EL (cell line): ENCODE results near the gene GMPR2.
"Not testable (repeated sequence)": the region's sequence is repeated elsewhere in the genome, so short reads cannot be mapped to it uniquely, and the experiment has no call there.

ENCODE experiments used
- DNase-seq: peaks from one replicate; pipeline ENCODE4 v3.0.0-alpha.2; 2016

GMPR2 gene

DNA sequence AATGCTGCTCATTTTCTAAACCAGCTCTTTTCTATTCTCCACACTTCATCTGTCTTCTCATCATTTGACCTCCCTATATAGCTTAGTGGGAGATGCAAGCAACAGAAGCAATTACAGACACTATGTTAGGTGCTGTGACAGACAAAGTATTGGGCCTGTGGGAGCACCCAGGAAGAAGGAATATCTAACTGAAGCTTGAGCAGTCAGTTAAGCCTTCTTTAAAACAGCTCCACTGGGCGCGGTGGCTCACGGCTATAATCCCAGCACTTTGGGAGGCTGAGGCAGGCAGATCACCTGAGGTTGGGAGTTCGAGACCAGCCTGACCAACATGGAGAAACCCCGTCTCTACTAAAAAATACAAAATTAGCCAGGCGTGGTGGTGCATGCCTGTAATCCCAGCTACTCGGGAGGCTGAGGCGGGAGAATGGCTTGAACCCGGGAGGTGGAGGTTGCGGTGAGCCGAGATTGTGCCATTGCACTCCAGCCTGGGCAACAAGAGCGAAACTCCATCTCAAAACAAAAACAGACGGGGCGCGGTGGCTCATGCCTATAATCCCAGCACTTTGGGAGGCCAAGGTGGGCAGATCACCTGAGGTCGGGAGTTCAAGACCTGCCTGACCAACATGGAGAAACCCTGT lies 29.4 kb upstream of the GMPR2 start:
- DNase-seq, result not testable (repeated sequence)

DNA sequence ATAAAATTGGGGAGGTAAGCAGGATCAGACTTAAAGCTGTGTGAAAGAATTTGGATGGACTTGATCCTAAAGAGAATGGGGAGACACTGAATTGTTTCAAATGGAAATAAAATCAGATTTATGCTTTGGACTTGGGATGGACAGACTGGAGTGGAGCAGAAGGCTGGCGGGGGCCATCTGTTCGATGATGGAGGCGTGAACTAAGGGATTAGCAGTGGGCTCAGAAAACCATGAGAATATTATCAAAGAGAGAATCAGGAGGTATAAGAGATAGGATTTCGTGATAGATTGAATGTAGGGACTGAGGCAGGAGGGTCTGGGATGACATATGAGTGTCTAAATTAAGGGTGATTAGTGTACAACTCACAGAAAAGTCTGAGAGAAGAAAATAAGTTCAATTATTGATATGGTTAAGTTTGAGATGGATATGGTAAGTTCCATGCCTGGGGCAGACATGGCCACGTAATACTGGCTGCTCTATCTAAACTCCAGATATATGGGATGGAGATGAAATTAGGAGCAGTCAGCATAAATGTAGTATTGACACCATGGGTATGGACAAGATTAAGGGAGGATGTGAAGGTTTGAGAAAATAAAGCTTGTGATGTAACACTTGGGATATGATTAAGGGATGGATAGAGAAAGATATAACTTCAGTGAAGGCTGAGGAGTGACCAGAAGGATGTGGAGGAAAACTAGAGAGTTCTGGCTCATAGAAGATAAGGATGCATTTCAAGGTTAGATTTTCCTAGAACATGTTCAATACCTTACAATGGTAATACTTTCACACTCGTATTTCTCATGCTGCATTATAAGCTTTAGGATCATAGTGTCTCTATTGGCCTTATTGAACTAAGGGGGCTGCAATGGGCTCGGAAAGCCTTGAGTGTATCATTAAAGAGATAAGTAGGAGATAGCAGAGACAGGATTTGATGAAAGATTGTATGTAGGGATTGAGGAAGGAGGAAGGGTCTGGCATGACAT lies 28.3 kb upstream of the GMPR2 start:
- no peak for DNase-seq

DNA sequence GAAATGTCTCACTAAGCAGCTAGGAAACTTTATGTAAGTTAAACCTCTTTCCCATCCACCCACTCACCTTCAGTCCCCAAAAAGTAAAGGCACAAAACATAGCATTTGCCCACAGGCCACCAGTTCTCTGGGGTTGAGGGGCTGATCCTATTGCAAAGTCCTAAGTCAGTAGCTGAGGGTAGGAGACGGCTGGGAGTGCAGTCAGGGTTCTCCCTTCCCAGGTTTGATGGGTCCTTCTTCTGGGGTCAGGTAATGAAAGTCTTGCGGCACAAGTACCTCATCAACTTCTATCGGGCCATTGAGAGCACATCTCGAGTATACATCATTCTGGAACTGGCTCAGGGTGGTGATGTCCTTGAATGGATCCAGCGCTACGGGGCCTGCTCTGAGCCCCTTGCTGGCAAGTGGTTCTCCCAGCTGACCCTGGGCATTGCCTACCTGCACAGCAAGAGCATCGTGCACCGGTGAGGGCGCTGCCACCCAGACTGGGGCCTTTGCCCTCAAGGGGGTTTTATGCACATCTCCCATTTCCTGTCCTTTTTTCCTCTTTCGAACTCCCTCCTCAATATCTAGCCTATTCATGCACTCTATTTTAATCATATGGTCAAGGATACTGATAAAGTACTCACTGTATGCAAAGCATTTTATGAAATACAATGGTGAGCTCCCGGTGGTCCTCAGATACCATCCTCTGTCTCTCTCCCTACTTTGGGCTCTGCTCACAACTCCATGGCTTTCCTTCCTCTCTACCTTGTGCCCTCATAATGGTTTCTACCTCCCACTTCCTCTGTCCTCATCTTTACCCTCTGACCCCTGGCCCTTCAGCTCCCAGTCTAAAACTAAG lies 26.2 kb upstream of the GMPR2 start:
- no peak for DNase-seq

DNA sequence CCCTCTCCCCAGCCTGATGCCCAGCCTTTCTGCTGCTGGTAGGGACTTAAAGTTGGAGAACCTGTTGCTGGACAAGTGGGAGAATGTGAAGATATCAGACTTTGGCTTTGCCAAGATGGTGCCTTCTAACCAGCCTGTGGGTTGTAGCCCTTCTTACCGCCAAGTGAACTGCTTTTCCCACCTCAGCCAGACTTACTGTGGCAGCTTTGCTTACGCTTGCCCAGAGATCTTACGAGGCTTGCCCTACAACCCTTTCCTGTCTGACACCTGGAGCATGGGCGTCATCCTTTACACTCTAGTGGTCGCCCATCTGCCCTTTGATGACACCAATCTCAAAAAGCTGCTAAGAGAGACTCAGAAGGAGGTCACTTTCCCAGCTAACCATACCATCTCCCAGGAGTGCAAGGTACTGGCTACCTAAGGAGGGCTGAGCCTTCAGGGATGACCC lies 25.6 kb upstream of the GMPR2 start:
- DNase-seq, result no peak

DNA sequence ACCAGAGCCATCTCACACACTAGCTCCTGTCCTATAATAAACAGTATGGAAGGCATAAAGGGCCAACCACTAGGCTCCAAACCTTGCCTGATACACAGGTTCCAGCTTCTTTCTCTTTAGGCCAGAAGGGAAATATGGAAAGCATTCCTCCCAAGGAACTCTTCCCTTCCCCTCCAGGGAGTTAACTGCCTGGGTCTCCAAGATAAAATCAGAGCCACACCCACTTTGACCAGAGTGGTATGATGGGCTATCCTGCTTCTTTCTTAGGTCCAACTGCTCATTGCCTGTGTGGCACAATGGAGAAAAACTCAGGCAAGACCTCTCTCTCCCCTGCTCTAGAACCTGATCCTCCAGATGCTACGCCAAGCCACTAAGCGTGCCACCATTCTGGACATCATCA lies 25.1 kb upstream of the GMPR2 start:
- no peak for DNase-seq

DNA sequence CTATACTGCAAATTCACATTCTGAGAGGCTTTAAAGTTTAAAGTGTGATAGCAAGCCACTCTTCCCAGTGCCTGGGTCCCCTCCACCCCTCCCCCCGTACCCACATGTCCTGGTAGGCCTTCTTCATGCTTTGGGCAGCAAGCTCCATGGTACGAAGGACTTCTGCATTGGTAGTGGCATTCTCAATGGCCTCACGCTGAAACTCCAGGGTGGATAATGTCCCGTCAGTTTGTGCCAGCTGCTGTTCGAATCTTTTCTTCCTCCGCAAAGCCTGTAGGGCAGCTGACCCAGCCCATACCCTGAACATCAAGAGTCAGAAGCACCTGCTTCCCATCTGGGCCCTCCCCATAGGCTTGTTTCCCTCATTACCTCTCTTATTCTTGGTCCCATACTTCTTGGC lies 21.4 kb upstream of the GMPR2 start:
- no peak for DNase-seq

DNA sequence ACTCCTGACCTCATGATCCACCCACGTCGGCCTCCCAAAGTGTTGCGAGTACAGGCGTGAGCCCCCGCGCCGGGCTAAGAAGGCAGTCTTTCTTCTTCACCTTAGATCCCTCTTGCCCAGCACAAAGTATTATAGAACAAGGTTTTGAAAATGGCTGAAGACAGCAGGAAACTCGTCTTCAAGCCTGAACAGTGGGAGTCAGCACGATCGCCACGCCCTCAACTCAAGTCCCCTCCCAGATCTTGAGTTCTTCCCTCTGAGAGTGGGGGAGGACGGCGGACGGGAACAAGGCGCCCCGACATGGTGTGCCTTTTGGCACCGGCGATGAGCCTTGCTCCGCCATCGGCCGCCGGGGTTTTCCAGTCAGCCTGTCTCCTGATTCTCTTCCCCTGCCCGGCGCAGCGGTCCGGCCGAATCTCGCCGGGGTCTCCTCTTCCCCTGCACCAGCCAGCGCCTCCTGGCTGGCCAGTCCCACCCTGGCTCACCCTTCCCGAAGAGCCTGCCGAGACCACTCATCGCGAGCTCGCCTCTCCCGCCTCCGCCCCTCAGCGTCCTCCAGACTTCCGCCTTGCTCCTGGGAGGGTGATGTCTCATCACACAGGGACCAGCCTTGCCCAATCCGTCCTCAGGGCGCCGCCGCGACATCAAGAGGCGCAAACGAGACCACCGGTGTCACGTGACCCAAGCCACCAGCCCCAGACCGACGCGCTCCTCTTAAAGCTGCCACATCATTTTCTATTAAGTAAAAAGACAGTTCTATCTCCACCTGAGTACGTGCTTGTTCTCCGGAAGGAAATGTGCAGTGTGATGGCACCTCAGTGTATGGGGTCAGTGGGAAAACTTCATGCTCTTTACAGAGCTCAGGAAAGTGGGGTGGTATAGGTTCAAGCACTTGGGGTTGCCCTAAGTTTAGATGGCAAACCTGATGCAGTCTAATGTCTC lies 19.5 kb upstream of the GMPR2 start, which contains the start of gene CHMP4A:
Gene CHMP4A, minus strand, starts transcription at position 565 of the 942 bp plus-strand sequence. Its CDS starts 49 bp downstream, at position 516.
- DNase-seq, result peak; percentile 99

DNA sequence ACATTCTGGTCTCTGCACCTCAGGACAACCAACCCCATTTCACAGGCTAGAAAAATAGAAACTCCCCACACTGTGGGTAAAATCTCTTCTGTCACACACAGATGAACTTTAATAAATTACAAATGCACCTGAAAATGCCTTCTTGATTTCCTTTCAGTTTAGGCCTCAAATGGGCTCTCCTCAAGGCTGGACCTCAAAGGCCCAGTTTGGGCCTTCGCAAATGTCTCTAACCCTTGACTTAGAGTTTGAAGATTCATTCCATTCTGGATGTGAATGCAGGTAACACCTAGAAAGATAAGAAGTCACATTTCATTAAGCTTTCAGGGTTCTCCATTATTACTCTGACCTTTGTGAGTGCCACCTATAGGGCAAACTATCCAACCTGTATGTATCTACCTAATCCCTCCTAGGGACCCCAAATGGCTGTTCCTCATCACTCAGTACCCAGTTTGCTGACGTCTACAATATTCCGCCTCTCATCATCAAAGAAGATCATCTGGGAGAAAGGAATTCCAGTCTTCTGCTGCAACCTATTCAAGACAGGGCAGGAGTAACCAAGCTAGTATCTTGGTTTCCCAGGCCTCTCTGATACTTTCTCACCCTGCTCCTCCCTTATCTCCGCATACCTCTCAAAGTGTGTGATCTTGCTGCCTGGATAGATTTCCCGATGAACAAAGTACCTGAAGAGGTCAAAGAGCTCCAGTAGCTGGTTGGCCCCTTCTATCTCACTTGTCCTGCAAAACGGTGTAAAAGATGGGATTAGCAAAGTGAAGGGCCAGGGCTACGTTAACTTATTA lies 18.7 kb upstream of the GMPR2 start:
- no peak for DNase-seq

DNA sequence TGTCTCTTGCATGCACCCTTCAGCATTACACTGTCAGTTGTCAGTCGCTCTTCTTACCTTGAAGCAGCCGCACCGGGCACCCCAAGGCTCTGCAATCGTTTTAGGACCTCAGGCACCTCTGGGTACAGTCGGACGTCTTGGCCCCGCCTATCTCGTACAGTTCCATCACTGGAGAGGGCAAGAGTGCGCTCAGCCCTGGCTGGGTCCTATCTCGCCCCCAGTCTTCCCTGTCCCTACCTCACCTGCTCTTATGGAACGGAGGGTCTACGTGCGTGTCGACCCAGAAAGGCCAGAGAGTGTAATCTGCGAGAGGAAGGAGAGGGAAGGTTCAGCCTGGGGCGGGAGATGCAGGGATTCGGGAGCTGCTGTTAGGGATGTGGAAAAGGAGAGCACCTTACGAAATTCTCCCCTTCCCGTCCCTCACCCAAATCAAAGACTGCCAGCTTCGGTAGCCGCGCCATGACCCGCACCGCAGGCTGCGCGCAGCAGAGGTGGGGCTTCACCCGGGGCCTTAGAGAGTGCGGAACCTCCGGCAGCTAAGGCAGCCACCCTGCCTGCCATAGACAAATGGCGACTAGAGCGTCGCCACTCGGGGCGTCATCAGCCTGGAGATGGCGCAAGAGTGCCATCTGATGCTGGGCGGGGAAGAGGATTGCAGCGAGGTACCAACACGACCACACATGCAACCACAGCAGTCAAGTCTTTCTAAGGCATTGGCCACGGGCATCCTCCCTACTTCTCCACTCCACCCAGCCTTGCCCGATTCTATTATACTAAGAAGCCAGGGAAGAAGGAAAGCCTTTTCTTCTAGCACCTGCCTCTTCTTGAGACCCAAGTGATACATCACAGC lies 17.0 kb upstream of the GMPR2 start, which contains the start of gene MDP1:
Gene MDP1, minus strand, starts transcription at position 572 of the 850 bp plus-strand sequence. Its CDS starts 111 bp downstream, at position 461.
- peak; percentile 86 for DNase-seq

DNA sequence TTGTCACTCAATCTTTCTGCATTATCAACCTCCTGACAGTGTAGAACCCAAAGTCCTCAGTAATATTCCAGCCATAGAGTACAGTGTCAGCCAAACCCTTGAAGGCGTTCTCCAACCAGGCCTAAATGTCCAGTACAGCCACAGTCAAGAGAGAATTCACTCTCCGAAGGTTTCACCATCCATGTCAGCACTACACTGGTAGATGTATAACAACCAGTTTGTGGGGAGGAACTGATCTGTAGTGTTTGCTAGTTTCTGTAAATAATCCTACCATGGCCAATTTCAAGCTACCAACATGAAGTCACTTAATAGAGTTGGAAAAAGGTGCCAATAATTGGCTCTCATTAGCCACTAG lies 16.4 kb upstream of the GMPR2 start:
- DNase-seq, result no peak

DNA sequence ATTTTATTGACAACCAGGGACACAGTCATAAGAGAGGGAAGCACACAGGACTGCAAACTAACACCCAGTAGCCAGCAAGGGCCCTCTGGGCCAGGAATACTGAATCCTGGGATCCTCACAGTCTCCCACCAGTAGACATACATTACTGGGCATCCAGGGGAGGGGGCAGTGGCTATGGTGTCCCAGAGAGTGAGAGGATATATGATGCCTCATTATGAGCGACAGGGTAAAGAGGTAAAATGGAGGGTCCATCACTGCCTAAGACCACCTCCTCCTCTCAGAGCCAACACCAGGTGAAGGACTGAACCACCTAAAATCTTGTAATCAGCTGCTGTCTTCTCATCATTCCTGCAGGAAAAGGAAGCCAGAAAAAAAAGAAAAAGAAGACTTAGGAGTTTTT lies 15.9 kb upstream of the GMPR2 start:
- not testable (repeated sequence) for DNase-seq

DNA sequence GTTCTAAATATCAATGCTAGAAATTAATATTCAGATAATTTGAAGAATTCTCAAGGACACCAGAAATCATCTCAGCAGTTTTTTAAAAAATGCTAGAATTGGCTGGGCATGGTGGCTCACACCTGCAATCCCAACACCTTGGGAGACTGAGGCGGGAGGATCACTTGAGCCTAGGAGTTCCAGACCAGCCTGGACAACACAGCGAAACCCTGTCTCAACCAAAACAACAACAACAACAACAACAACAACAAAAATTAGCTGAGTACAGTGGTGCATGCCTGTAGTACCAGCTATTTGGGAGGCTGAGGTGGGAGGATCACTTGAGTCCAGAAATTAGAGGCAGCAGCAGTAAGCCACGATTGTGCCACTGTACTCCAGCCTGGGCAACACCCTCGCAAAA lies 13.6 kb upstream of the GMPR2 start:
- DNase-seq, result no peak

DNA sequence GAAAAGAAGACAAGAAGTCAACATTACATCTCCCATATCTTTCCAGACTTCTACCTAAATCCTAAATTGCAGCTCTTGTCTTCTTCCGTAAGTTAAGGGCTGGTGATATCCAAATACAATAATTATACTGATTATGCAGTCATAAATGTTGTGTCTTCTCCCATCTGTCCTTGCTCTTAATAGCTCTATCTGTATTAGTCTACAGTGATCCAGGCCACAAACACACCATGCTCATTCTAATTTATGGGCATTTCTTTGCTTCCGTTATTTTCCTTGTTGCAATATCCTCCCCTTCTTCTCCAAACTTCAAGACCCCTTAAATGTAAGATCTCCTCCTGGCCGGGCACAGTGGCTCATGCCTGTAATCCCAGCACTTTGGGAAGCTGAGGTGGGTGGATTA lies 13.2 kb upstream of the GMPR2 start:
- no peak for DNase-seq

DNA sequence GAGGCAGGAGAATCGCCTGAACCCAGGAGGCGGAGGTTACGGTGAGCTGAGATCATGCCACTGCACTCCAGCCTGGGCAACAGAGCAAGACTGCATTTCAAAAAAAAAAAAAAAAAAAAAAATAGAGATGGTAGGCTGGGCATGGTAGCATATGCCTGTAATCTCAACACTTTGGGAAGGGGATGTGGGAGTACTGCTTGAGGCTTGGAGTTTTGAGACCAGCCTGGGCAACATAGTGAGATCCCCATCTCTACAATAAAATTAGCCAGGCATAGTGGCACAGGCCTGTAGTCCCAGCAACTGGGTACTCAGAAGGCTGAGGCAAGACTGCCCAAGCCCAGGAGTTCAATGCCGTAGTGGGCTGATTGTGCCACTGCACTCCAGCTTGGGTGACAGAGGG lies 9.7 kb upstream of the GMPR2 start:
- DNase-seq, result not testable (repeated sequence)

DNA sequence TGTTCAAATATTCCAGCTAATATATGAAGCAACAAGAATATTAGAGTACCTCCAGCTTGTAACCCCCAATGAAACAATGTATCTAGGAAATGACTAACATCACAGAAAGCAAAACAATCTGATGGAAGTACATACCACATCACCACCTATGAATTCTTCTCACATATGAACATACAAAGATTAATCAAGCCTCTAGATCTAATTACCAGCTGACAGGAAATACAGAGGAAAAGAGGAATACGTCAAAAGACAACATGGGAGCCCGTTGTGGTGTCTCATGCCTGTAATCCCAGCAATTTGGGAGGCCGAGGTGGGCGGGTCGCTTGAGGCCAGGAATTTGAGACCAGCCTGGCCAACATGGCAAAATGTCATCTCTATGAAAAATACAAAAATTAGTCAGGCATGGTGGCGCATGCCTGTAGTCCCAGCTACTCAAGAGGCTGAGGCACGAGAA lies 8.1 kb upstream of the GMPR2 start:
- DNase-seq, result peak; percentile 88

DNA sequence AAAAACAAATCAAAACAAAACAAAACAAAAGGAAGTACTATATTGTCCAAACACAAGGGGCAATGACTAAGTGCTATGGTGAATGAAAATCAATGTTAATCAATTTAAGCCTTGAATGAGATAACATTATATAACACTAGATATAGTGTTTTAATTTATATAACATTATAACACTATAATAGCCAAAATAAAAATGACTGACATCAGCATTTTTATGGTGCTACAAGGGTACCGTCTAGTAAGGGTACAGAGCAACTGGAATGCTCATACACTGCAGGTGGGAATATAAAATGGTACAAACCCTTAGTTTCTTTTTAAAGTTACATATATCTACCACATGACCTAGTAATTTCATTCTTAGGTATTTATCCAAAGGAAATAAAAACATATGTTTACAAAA lies 6.3 kb upstream of the GMPR2 start:
- no peak for DNase-seq

DNA sequence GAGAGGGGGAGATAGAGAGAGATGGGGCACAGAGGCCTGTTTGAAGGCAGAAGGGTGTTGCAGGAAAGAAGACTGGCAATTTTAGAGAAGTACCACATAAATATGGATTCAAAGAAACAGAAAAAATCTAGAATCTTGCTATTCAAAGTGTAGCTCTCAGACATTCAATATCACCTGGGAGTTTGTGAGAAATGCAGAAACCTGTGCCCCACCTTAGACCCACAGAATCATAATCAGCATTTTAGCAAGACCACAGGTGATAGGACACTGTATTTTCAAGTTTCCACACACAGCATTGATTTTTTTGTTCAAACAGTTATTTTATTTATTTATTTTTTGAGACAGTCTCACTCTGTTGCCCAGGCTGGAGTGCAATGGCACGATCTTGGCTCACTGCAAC lies 3.8 kb upstream of the GMPR2 start:
- DNase-seq, result no peak

DNA sequence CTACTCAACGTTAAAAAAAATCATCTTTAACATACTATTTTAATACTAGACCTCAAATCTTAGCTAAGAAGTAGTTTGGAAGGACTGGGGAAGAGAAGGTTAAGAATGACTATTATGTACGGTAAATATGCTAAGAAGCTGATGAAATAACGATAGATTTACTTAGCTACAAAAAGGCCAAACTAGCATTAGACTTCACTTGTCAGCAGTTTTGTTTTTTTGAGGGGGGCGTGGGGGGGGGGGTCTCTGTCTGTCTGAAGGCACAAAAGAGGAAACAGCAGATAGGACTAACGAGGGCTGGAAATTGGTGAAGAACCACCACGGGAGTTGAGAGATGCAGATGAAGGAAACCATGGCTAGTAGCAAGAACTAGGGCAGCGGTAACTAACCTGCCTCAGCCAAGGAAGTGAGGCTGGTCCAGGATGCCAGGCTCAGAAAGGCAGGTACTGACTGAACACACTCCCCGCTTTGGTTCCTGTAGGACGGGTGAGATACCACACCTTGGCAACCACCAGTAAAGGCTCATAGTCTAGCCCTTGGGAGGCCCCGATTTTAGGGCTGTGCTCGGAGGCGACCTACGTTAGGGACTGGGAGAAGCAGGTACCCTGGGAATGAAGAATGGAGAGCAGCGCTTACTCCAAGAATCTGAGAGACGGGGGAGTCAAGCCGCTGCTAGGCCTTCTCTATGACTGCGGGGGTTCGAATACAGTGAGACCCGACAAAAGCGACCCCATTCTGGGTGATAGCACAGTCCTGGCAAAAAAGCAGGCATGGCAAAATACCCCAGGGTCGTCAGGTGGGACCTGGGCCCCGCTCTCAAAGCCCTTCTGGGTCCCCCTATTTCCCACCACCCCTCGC lies 1.2 kb upstream of the GMPR2 start:
- no peak for DNase-seq

DNA sequence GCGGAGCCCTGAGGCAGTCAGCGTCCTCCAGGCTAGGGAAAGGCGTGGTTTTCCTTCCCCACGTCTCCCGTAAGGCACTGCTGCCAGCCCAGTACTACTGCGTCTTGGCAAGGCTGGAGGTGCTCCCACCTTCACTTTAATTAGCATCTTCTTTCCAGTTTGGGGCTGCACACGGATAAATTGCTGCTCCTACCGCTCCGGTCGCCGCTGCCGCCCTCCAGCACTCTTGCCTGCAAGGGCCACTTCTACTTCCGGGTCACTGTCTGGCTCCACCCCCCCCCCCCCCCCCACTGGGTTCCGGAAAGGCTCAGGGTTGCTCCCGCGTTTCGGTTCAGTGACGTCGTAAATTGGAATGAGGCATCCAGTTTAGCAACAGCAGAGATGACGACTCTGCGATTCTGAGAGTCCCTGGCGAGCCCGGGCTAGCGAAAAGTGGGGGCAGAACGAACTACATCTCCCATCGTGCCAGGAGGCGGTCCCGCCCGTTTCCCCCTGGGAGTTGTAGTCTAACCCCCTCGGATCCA lies 546 bp upstream of the GMPR2 start, which contains the start of gene NEDD8:
Gene NEDD8, minus strand, starts transcription at position 247 of the 524 bp plus-strand sequence. Its CDS starts 100 bp downstream, at position 147.
- peak; percentile 98 for DNase-seq
